Trophoblast cell (in vitro differentiated cells and primary cell): ENCODE measurements around the gene MZF1.

Source experiments
- DNase-seq, 2 donors: peaks; one replicate each; pipeline ENCODE4 v3.0.0-alpha.2; 2016
- H2AFZ ChIP-seq: 2 replicates; pipeline ENCODE4 v1.6.1; 2013; ENCODE audit warnings: low read length, moderate library complexity, mild to moderate bottlenecking; ENCODE audit not compliant: insufficient read depth, poor library complexity
- H2AK5ac ChIP-seq: 2 replicates; pipeline ENCODE4 v1.6.1; 2013; ENCODE audit warnings: mild to moderate bottlenecking, low read length
- H2BK120ac ChIP-seq: 2 replicates; pipeline ENCODE4 v1.6.1; 2013; ENCODE audit warnings: low read length, mild to moderate bottlenecking, moderate library complexity; ENCODE audit not compliant: insufficient read depth, poor library complexity
- H2BK12ac ChIP-seq: 2 replicates; pipeline ENCODE4 v1.6.1; 2013; ENCODE audit warnings: mild to moderate bottlenecking, low read length, moderate library complexity
- H2BK5ac ChIP-seq: 2 replicates; pipeline ENCODE4 v1.6.1; 2013; ENCODE audit warnings: low read length, low read depth, moderate library complexity, mild to moderate bottlenecking; ENCODE audit not compliant: poor library complexity
- H3K14ac ChIP-seq: 2 replicates; pipeline ENCODE4 v1.6.1; 2013; ENCODE audit warnings: mild to moderate bottlenecking, low read length
- H3K18ac ChIP-seq: 2 replicates; pipeline ENCODE4 v1.6.1; 2013; ENCODE audit warnings: mild to moderate bottlenecking, low read length
- H3K23ac ChIP-seq: 2 replicates; pipeline ENCODE4 v1.6.1; 2013; ENCODE audit warnings: low read length
- H3K27ac ChIP-seq: 2 replicates; pipeline ENCODE4 v1.5.1; 2013; ENCODE audit warnings: low read depth, mild to moderate bottlenecking, inconsistent platforms, low read length, moderate library complexity
- H3K27me3 ChIP-seq: 2 replicates; pipeline ENCODE4 v1.6.1; 2013; ENCODE audit warnings: inconsistent platforms, mild to moderate bottlenecking, low read length, moderate library complexity; ENCODE audit not compliant: insufficient read depth
- H3K36me3 ChIP-seq, 2 experiments: 1 replicate in 1 of 2; 2 replicates in 1 of 2; pipeline ENCODE4 v1.6.1; 2013; ENCODE audit warnings: low read length in 2 of 2, mild to moderate bottlenecking in 2 of 2, moderate library complexity in 1 of 2; ENCODE audit not compliant: insufficient read depth in 2 of 2, control insufficient read depth in 1 of 2
- H3K4ac ChIP-seq: 2 replicates; pipeline ENCODE4 v1.6.1; 2013; ENCODE audit warnings: low read depth, mild to moderate bottlenecking, low read length, moderate library complexity
- H3K4me1 ChIP-seq, 2 experiments: 1 replicate in 1 of 2; 2 replicates in 1 of 2; pipeline ENCODE4 v1.6.1; 2013; ENCODE audit warnings: low read length in 2 of 2, mild to moderate bottlenecking in 2 of 2, moderate library complexity in 1 of 2; ENCODE audit not compliant: insufficient read depth in 2 of 2, control insufficient read depth in 1 of 2
- H3K4me2 ChIP-seq: 2 replicates; pipeline ENCODE4 v1.6.1; 2013; ENCODE audit warnings: inconsistent platforms, mild to moderate bottlenecking, low read length, moderate library complexity
- H3K4me3 ChIP-seq: 2 replicates; pipeline ENCODE4 v1.5.1; 2013; ENCODE audit warnings: mild to moderate bottlenecking, low read depth, low read length, inconsistent platforms
- H3K79me1 ChIP-seq: one replicate; pipeline ENCODE4 v1.6.1; 2013; ENCODE audit warnings: low read length
- H3K79me2 ChIP-seq: 2 replicates; pipeline ENCODE4 v1.6.1; 2013; ENCODE audit warnings: low read length, mild to moderate bottlenecking; ENCODE audit not compliant: control insufficient read depth, insufficient read depth, poor library complexity
- H3K9ac ChIP-seq: 2 replicates; pipeline ENCODE4 v1.6.1; 2013; ENCODE audit warnings: mild to moderate bottlenecking, low read length
- H3K9me3 ChIP-seq: 2 replicates; pipeline ENCODE4 v1.6.1; 2013; ENCODE audit warnings: low read depth, mild to moderate bottlenecking, control low read depth, inconsistent platforms, low read length; ENCODE audit not compliant: insufficient read depth
- H4K12ac ChIP-seq: 2 replicates; pipeline ENCODE4 v1.6.1; 2013; ENCODE audit warnings: low read depth, mild to moderate bottlenecking, low read length, moderate library complexity
- H4K8ac ChIP-seq: 2 replicates; pipeline ENCODE4 v1.6.1; 2013; ENCODE audit warnings: low read depth, mild to moderate bottlenecking, low read length, moderate library complexity
- H4K91ac ChIP-seq: one replicate; pipeline ENCODE4 v1.6.1; 2013; ENCODE audit warnings: low read depth, mild to moderate bottlenecking, low read length, moderate library complexity
- WGBS: extraction: QIAGEN DNeasy Blood & Tissue Kit; methylation state at CpG from one replicate; pipeline ENCODE4 v1.1.7; 2013; ENCODE audit warnings: missing lambda C conversion rate; ENCODE audit not compliant: insufficient read length, insufficient coverage; ENCODE audit errors: extremely low coverage; 5-methylcytosine and 5-hydroxymethylcytosine counted together

Gene MZF1

GRCh38 chr19:58545286-58546018 lies 27.7 kb downstream of the MZF1 start:
- Histone ChIP-seq H2BK12ac (no peak overlapping the region), H3K79me2 (peaks cover 26% of the 10 kb centered on the region), H3K27me3 (peaks cover 2% of the 10 kb centered on the region), H3K18ac (no peak overlapping the region), H3K27ac (no peak overlapping the region), H3K23ac (no peak overlapping the region), H3K4me2 (peak overlapping the region; percentile 67), H3K9me3 (peaks cover 2% of the 10 kb centered on the region), H3K14ac (no peak overlapping the region), H2AK5ac (no peak overlapping the region), H3K4me3 (peak overlapping the region; percentile 97), H3K4ac (peak overlapping the region; percentile 99), H2BK120ac (no peak overlapping the region), H2BK5ac (no peak overlapping the region), H4K91ac (no peak overlapping the region), H3K36me3 (peaks cover 44 to 48% of the 10 kb centered on the region in 2 experiments), H4K8ac (no peak overlapping the region), H2AFZ (no peak overlapping the region), H4K12ac (no peak overlapping the region), H3K9ac (peak overlapping the region; percentile 96), H3K4me1 (peaks cover 7 to 14% of the 10 kb centered on the region in 2 experiments), H3K79me1 (peaks cover 15% of the 10 kb centered on the region)
- no CpG with 5 or more reads among the region's 21 CpGs for WGBS
- no peak for DNase-seq

GRCh38 chr19:58544591-58545285 lies 28.4 kb downstream of the MZF1 start:
- peak in 1 of 2 donors; percentile 66 for DNase-seq
- peaks cover 26% of the 10 kb centered on the region for H3K79me2 ChIP-seq

GRCh38 chr19:58543826-58544590 lies 29.1 kb downstream of the MZF1 start, which contains the start of gene TRIM28:
Gene TRIM28 (plus strand): TSS chr19:58544064. CDS start chr19:58544758, 694 bp downstream.
- peak within 1 kb of the TSS; percentile 92 for H2BK120ac ChIP-seq
- H2BK12ac ChIP-seq, result peak within 1 kb of the TSS; percentile 1
- peak within 1 kb of the TSS; percentile 94 for H4K8ac ChIP-seq
- peak within 1 kb of the TSS; percentile 92 for H2AFZ ChIP-seq
- H2BK5ac ChIP-seq, result peak within 1 kb of the TSS; percentile 97
- H3K79me2 ChIP-seq, result peaks cover 26% of the 10 kb centered on the region
- no CpG with 5 or more reads among the region's 73 CpGs for WGBS
- H3K9me3 ChIP-seq, result peaks cover 4% of the 10 kb centered on the region
- peak within 1 kb of the TSS; percentile 81 for H2AK5ac ChIP-seq
- H3K4ac ChIP-seq, result peak within 1 kb of the TSS; percentile 99
- H3K27ac ChIP-seq, result peak within 1 kb of the TSS; percentile 98
- H3K14ac ChIP-seq, result peak within 1 kb of the TSS; percentile 99
- peak within 1 kb of the TSS; percentile 94 for H4K91ac ChIP-seq
- DNase-seq, result peak; percentile 97 to 98
- H3K4me2 ChIP-seq, result peak within 1 kb of the TSS; percentile 67
- H3K4me3 ChIP-seq, result peak within 1 kb of the TSS; percentile 97
- peak within 1 kb of the TSS; percentile 99 for H3K9ac ChIP-seq
- H3K18ac ChIP-seq, result peak within 1 kb of the TSS; percentile 100
- H3K27me3 ChIP-seq, result peaks cover 4% of the 10 kb centered on the region
- H3K23ac ChIP-seq, result no peak within 1 kb of the TSS
- peaks cover 15% of the 10 kb centered on the region for H3K79me1 ChIP-seq
- H4K12ac ChIP-seq, result peak within 1 kb of the TSS; percentile 86
- H3K36me3 ChIP-seq, result peaks cover 30 to 33% of the 10 kb centered on the region in 2 experiments
- H3K4me1 ChIP-seq, result peaks cover 7 to 14% of the 10 kb centered on the region in 2 experiments

More at GRCh38 chr19:58544591-58545285, 28.4 kb downstream of the MZF1 start:
- Histone ChIP-seq H2BK12ac (no peak overlapping the region), H3K14ac (peak overlapping the region; percentile 99), H3K23ac (no peak overlapping the region), H3K4me2 (peak overlapping the region; percentile 67), H2BK120ac (peak overlapping the region; percentile 91), H2AFZ (peak overlapping the region; percentile 82), H3K9ac (peak overlapping the region; percentile 99), H3K27me3 (peaks cover 4% of the 10 kb centered on the region), H3K79me1 (peaks cover 15% of the 10 kb centered on the region), H3K9me3 (peaks cover 2% of the 10 kb centered on the region), H2AK5ac (peak overlapping the region; percentile 81), H3K27ac (peak overlapping the region; percentile 98), H2BK5ac (peak overlapping the region; percentile 97), H3K4me1 (peaks cover 7 to 14% of the 10 kb centered on the region in 2 experiments), H3K4ac (peak overlapping the region; percentile 99), H4K8ac (peak overlapping the region; percentile 94), H3K18ac (peak overlapping the region; percentile 100), H3K36me3 (peaks cover 37 to 40% of the 10 kb centered on the region in 2 experiments), H3K4me3 (peak overlapping the region; percentile 97), H4K91ac (peak overlapping the region; percentile 94), H4K12ac (peak overlapping the region; percentile 86)
- no CpG with 5 or more reads among the region's 92 CpGs for WGBS
